Testis (tissue), 2 donors: ENCODE data around the gene TMEM267.

Experiments
- CTCF ChIP-seq, 3 experiments: fragments of 450-650 bp in 2 of 3; fragments of 200-600 bp in 1 of 3; sonication (generic) in 1 of 3; IDR thresholded peaks; one replicate each; pipeline ENCODE4 v1.5.1; 2016 to 2019; ENCODE audit warnings: antibody characterized with exemption in 3 of 3, mild to moderate bottlenecking in 2 of 3, moderate library complexity in 1 of 3
- POLR2A ChIP-seq: fragments of 450-650 bp; IDR thresholded peaks from one replicate; pipeline ENCODE4 v1.6.1; 2017; ENCODE audit warnings: antibody characterized with exemption, mild to moderate bottlenecking, moderate library complexity

GRCh38 chr5:43418561-43418960 is 65.1 kb downstream of the TMEM267 start:
- TF ChIP-seq CTCF (IDR thresholded peaks at IDR 0.05) (no peak), POLR2A (no peak)
